ENCODE measurements around the gene COMMD6.

DNA sequence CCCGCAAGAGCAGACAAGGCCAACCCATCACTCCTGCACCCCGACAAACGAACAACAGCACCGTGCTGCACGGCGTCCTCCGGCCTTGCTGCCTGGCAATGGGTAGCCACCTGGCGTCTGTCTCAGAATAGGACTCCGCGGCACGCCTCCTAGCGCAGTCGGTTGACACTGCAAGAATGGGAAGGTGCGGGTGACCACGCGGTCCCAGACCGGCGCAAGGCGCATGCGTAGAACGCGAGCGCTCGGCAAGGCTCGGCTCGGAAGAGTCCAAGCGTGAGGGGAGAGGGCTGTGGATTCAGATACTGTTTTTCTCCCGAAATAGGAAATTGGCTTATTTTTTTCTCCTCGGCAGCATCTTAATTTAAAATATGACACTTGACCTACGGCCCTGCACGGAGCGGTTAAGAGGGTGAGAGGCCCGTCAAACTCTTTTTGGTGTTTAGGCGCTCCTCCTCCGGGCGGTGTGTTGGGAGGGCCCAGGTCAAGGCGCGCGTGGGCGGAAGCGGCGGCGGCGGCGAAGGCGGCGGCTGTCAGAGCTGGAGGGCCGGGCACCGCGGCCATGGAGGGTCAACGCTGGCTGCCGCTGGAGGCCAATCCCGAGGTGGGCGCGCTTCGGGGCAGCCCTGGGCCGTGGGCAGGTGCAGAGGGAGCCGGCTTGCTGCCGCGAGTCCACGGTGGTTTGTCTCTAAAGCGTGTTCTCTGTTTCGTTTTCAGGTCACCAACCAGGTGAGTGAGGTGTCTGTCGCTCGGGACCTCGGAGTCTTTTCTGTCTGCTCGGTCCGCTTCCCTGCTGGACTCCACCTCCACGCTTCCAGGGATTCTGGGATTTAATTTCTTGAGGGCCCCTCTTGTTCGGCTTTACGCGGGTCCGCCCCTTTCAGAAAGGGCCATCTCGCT, 11.9 kb upstream of the COMMD6 start, which contains the start of gene UCHL3:
- no peak for TF ChIP-seq EZH2 (IDR thresholded peaks at IDR 0.05; ENCODE audit: borderline replicate concordance, low read depth, low read length)
- TF ChIP-seq, protein P1, sequence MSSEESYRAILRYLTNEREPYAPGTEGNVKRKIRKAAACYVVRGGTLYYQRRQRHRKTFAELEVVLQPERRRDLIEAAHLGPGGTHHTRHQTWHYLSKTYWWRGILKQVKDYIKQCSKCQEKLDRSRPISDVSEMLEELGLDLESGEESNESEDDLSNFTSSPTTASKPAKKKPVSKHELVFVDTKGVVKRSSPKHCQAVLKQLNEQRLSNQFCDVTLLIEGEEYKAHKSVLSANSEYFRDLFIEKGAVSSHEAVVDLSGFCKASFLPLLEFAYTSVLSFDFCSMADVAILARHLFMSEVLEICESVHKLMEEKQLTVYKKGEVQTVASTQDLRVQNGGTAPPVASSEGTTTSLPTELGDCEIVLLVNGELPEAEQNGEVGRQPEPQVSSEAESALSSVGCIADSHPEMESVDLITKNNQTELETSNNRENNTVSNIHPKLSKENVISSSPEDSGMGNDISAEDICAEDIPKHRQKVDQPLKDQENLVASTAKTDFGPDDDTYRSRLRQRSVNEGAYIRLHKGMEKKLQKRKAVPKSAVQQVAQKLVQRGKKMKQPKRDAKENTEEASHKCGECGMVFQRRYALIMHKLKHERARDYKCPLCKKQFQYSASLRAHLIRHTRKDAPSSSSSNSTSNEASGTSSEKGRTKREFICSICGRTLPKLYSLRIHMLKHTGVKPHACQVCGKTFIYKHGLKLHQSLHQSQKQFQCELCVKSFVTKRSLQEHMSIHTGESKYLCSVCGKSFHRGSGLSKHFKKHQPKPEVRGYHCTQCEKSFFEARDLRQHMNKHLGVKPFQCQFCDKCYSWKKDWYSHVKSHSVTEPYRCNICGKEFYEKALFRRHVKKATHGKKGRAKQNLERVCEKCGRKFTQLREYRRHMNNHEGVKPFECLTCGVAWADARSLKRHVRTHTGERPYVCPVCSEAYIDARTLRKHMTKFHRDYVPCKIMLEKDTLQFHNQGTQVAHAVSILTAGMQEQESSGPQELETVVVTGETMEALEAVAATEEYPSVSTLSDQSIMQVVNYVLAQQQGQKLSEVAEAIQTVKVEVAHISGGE (CRISPR knock-in tag; IDR thresholded peaks at IDR 0.05) = no peak
- TF ChIP-seq MAFK (IDR thresholded peaks at IDR 0.05; ENCODE audit: low read length) = no peak
- no peak for TF ChIP-seq NR1H2 (CRISPR knock-in tag; IDR thresholded peaks at IDR 0.05)
- TF ChIP-seq MYC (IDR thresholded peaks at IDR 0.05; ENCODE audit: low read depth, low read length) = peak; percentile 98
- TF ChIP-seq MYC (CRISPR knock-in tag; IDR thresholded peaks at IDR 0.05; ENCODE audit: borderline replicate concordance, low read depth) = peak; percentile 67; the same call in 1 of the 2 replicates
- TF ChIP-seq TBP (optimal IDR thresholded peaks at IDR 0.05; ENCODE audit: low read depth, low read length) = peak; percentile 45
- 0 out of 2 replicates have a peak, but pooled peaks have one; percentile 16 for TF ChIP-seq POLR2AphosphoS5 (IDR thresholded peaks at IDR 0.05; ENCODE audit: control insufficient read depth, insufficient read depth, low read depth, low read length)
- no peak for TF ChIP-seq ZNF280B (CRISPR knock-in tag; IDR thresholded peaks at IDR 0.05)
- TF ChIP-seq RAD21 (CRISPR knock-in tag; conservative IDR thresholded peaks at IDR 0.05 in 1 of 2, IDR thresholded peaks at IDR 0.05 in 1 of 2) = peak; percentile 72 to 79

Data from K562 (cell line).